Measurements from ENCODE around the gene OPCML.

DNA sequence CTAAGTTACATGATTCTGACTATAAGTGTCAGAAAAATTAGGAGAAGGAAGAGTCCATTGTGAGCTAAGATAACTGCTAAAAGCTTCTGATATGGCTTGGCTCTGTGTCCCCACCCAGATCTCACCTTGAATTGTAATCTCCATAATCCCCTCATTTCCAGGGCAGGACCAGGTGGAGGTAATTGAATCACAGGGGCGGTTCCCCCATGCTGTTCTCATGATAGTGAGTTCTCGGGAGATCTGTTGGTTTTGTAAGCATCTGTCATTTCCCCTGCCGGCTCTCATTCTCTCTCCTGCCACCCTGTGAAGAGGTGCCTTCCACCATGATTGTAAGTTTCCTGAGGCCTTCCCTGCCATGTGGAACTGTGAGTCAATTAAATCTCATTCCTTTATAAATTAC is 230.2 kb downstream of the OPCML start:
- TF ChIP-seq, protein P1, sequence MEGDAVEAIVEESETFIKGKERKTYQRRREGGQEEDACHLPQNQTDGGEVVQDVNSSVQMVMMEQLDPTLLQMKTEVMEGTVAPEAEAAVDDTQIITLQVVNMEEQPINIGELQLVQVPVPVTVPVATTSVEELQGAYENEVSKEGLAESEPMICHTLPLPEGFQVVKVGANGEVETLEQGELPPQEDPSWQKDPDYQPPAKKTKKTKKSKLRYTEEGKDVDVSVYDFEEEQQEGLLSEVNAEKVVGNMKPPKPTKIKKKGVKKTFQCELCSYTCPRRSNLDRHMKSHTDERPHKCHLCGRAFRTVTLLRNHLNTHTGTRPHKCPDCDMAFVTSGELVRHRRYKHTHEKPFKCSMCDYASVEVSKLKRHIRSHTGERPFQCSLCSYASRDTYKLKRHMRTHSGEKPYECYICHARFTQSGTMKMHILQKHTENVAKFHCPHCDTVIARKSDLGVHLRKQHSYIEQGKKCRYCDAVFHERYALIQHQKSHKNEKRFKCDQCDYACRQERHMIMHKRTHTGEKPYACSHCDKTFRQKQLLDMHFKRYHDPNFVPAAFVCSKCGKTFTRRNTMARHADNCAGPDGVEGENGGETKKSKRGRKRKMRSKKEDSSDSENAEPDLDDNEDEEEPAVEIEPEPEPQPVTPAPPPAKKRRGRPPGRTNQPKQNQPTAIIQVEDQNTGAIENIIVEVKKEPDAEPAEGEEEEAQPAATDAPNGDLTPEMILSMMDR (IDR thresholded peaks at IDR 0.05; ENCODE audit: insufficient read depth, low read length, poor library complexity, severe bottlenecking) = no peak
- no peak for TF ChIP-seq EZH2phosphoT487 (conservative IDR thresholded peaks at IDR 0.05; ENCODE audit: low read length)
